ENCODE data around the gene TRPM8. TPM values are rescaled to one million over a fixed set of nuclear protein-coding genes. Genes with fewer than 3 reads are reported as not detected.

Gene TRPM8
- total RNA-seq, 1 experiment from 2014 or later, result 3.9 TPM

- intact Hi-C loops (cut with micrococcal nuclease; ENCODE audit: unreplicated experiment) (no loop called here), in situ Hi-C loops (cut with HindIII; ENCODE audit: low pct_unique_long_range_greater_than_20kb, low sequenced_read_pairs) (no loop called here)
- Histone ChIP-seq H3K27ac (ENCODE audit: low read length) (no peak overlapping the region), H3K36me3 (ENCODE audit: control insufficient read depth, insufficient read depth, low read length) (no peaks in the 10 kb centered on the region), H3K27me3 (ENCODE audit: control insufficient read depth, insufficient read depth, low read length) (no peaks in the 10 kb centered on the region), H3K4me3 (ENCODE audit: low read depth in 2 of 2, low read length in 2 of 2) (no peak overlapping the region), H3K9me3 (ENCODE audit: control insufficient read depth, insufficient read depth, low read depth, low read length) (no peaks in the 10 kb centered on the region), H3K4me1 (ENCODE audit: control insufficient read depth, insufficient read depth, low read length) (no peaks in the 10 kb centered on the region)
- TF ChIP-seq REST (IDR thresholded peaks at IDR 0.05; ENCODE audit: insufficient read depth in 1 of 2, low read depth in 2 of 2, low read length in 1 of 2), result no peak
- no TSS peak for BruUV-seq (replicated peaks)
- ChIA-PET CTCF (no interaction called here), POLR2A (no interaction called here)
- ATAC-seq (no peak), DNase-seq (ENCODE audit: low read depth, low spot score) (no peak)
These were observed 103.2 kb downstream of the TRPM8 start for GRCh38 chr2:234020332-234020731.

GRCh38 chr2:234022424-234022823 lies 105.3 kb downstream of the TRPM8 start:
- no peak for TF ChIP-seq POLR2AphosphoS5 (IDR thresholded peaks at IDR 0.05; ENCODE audit: low read depth, low read length)
- H3K36me3 ChIP-seq (ENCODE audit: control insufficient read depth, insufficient read depth, low read length), result no peaks in the 10 kb centered on the region
- intact Hi-C loops (cut with micrococcal nuclease; ENCODE audit: unreplicated experiment) (no loop called here), in situ Hi-C loops (cut with HindIII; ENCODE audit: low pct_unique_long_range_greater_than_20kb, low sequenced_read_pairs) (no loop called here)
- no peak for ATAC-seq
- no peak for DNase-seq (ENCODE audit: low read depth, low spot score)
- CTCF ChIA-PET, result no interaction called here
- no peaks in the 10 kb centered on the region for H3K9me3 ChIP-seq (ENCODE audit: control insufficient read depth, insufficient read depth, low read depth, low read length)
- POLR2A ChIA-PET, result no interaction called here
- no peak overlapping the region for H3K4me3 ChIP-seq (ENCODE audit: low read depth in 2 of 2, low read length in 2 of 2)
- no peaks in the 10 kb centered on the region for H3K27me3 ChIP-seq (ENCODE audit: control insufficient read depth, insufficient read depth, low read length)
- H3K4me1 ChIP-seq (ENCODE audit: control insufficient read depth, insufficient read depth, low read length), result no peaks in the 10 kb centered on the region; the same call in 1 of the 2 replicates
- no peak overlapping the region for H3K27ac ChIP-seq (ENCODE audit: low read length)
- no TSS peak for BruUV-seq (replicated peaks)

- intact Hi-C loops (cut with micrococcal nuclease; ENCODE audit: unreplicated experiment) (no loop called here), in situ Hi-C loops (cut with HindIII; ENCODE audit: low pct_unique_long_range_greater_than_20kb, low sequenced_read_pairs) (no loop called here)
- BruUV-seq (replicated peaks), result no TSS peak
- DNase-seq (ENCODE audit: low read depth, low spot score) (no peak), ATAC-seq (no peak)
- Histone ChIP-seq H3K27ac (ENCODE audit: low read length) (no peak overlapping the region), H3K9me3 (ENCODE audit: control insufficient read depth, insufficient read depth, low read depth, low read length) (no peaks in the 10 kb centered on the region), H3K4me3 (ENCODE audit: low read depth in 2 of 2, low read length in 2 of 2) (no peak overlapping the region), H3K4me1 (ENCODE audit: control insufficient read depth, insufficient read depth, low read length) (no peaks in the 10 kb centered on the region; the same call in 1 of the 2 replicates), H3K36me3 (ENCODE audit: control insufficient read depth, insufficient read depth, low read length) (no peaks in the 10 kb centered on the region), H3K27me3 (ENCODE audit: control insufficient read depth, insufficient read depth, low read length) (no peaks in the 10 kb centered on the region)
- TF ChIP-seq REST (IDR thresholded peaks at IDR 0.05; ENCODE audit: insufficient read depth in 1 of 2, low read depth in 2 of 2, low read length in 1 of 2), result no peak
- TF ChIP-seq TCF7L2 (IDR thresholded peaks at IDR 0.05; ENCODE audit: low read depth, low read length), result no peak
- TF ChIP-seq SIN3A (IDR thresholded peaks at IDR 0.05; ENCODE audit: borderline replicate concordance, insufficient read depth, low read depth, low read length), result no peak
- TF ChIP-seq POLR2AphosphoS5 (IDR thresholded peaks at IDR 0.05; ENCODE audit: low read depth, low read length), result no peak
- no peak for TF ChIP-seq CTCF (IDR thresholded peaks at IDR 0.05)
- CTCF ChIA-PET, result no interaction called here
- POLR2A ChIA-PET, result interaction anchor here (0.7 kb wide), 1 partner anchor 230 kb away, joined by 3 read pairs; no protein-coding TSS in a partner anchor
These were observed 107.1 kb downstream of the TRPM8 start for GRCh38 chr2:234024304-234024703.

Data from Panc1 (cell line).